K562 (cell line): ENCODE data around the gene RBM22. TPM values are rescaled to one million over a fixed set of nuclear protein-coding genes. Genes with fewer than 3 reads are reported as not detected.

ENCODE experiments used
- ATF7 ChIP-seq: fragments of 450-650 bp; IDR thresholded peaks from 2 replicates; pipeline ENCODE4 v1.7.1; 2014; ENCODE audit warnings: mild to moderate bottlenecking, moderate library complexity
- BCLAF1 ChIP-seq, 2 experiments: fragments of 450-650 bp in 1 of 2; IDR thresholded peaks; 2 replicates each; pipeline ENCODE4 v1.6.1; 2011 to 2017; ENCODE audit warnings: low read depth in 2 of 2, antibody characterized with exemption in 1 of 2, borderline replicate concordance in 1 of 2, low read length in 1 of 2, mild to moderate bottlenecking in 1 of 2, mixed read lengths in 1 of 2; ENCODE audit not compliant: control insufficient read depth in 1 of 2
- E2F1 ChIP-seq: sonication (generic); formaldehyde crosslinking; IDR thresholded peaks from 2 replicates; pipeline ENCODE4 v1.8.1; 2023; ENCODE audit warnings: mild to moderate bottlenecking, missing genetic modification reagents, moderate library complexity
- GTF2B ChIP-seq: IDR thresholded peaks from 2 replicates; pipeline ENCODE4 v1.6.1; 2011; ENCODE audit not compliant: insufficient read length; ENCODE audit errors: extremely low read depth
- GTF2F1 ChIP-seq: IDR thresholded peaks from 2 replicates; pipeline ENCODE4 v1.6.1; 2011; ENCODE audit warnings: low read depth, low read length, improper control_type of control experiment
- HNRNPK ChIP-seq: fragments of 200-400 bp; formaldehyde crosslinking; IDR thresholded peaks from one replicate; pipeline ENCODE4 v1.6.1; 2018; ENCODE audit warnings: mild to moderate bottlenecking, low read depth, low read length; ENCODE audit not compliant: poor library complexity, severe bottlenecking
- HSF4 ChIP-seq: fragments of 250-450 bp; sonication (Bioruptor Pico); IDR thresholded peaks from 2 replicates; pipeline ENCODE4 v2.1.2; 2022; ENCODE audit warnings: mild to moderate bottlenecking, moderate library complexity, borderline replicate concordance
- KAT7 ChIP-seq: sonication (generic); formaldehyde crosslinking; IDR thresholded peaks from 2 replicates; pipeline ENCODE4 v1.8.0; 2022; ENCODE audit warnings: missing genetic modification reagents, mild to moderate bottlenecking, borderline replicate concordance
- KDM4B ChIP-seq, 2 experiments: fragments of 450-650 bp in 1 of 2; sonication (generic) in 1 of 2; IDR thresholded peaks; 2 replicates each; pipeline ENCODE4 v1.6.1; 2016 to 2017; ENCODE audit warnings: borderline replicate concordance in 2 of 2, antibody characterized with exemption in 1 of 2, low read depth in 1 of 2, mild to moderate bottlenecking in 1 of 2
- MCM5 ChIP-seq: fragments of 450-650 bp; IDR thresholded peaks from 2 replicates; pipeline ENCODE4 v1.6.1; 2016; ENCODE audit warnings: low read depth
- NFATC3 ChIP-seq: fragments of 450-650 bp; IDR thresholded peaks from 2 replicates; pipeline ENCODE4 v1.6.1; 2017; ENCODE audit warnings: mild to moderate bottlenecking
- NUFIP1 ChIP-seq: fragments of 450-650 bp; IDR thresholded peaks from 2 replicates; pipeline ENCODE4 v1.6.1; 2018; ENCODE audit not compliant: partially characterized antibody
- PTBP1 ChIP-seq: fragments of 200-400 bp; formaldehyde crosslinking; IDR thresholded peaks from 2 replicates; pipeline ENCODE4 v1.6.1; 2017; ENCODE audit warnings: low read depth, low read length
- PTRF ChIP-seq: fragments of 450-650 bp; IDR thresholded peaks from 2 replicates; pipeline ENCODE4 v1.6.1; 2016; ENCODE audit warnings: mild to moderate bottlenecking, missing genetic modification characterization, missing compliant biosample characterization
- RBFOX2 ChIP-seq: fragments of 200-400 bp; formaldehyde crosslinking; IDR thresholded peaks from 2 replicates; pipeline ENCODE4 v1.6.1; 2017; ENCODE audit warnings: low read depth, mild to moderate bottlenecking, low read length, moderate library complexity
- RFX7 ChIP-seq: fragments of 250-450 bp; sonication (Bioruptor Pico); IDR thresholded peaks from 2 replicates; pipeline ENCODE4 v1.5.1; 2021; ENCODE audit warnings: mild to moderate bottlenecking
- SIN3A ChIP-seq, 2 experiments: fragments of 150-350 bp in 1 of 2; IDR thresholded peaks; 2 replicates each; pipeline ENCODE4 v1.6.1; 2011 to 2016; ENCODE audit warnings: borderline replicate concordance in 2 of 2, low read depth in 2 of 2, low read length in 2 of 2, mild to moderate bottlenecking in 2 of 2, moderate library complexity in 2 of 2; ENCODE audit not compliant: control insufficient read depth in 1 of 2
- STAT5A ChIP-seq: IDR thresholded peaks from 2 replicates; pipeline ENCODE4 v1.6.1; 2012; ENCODE audit warnings: low read length, inconsistent platforms, borderline replicate concordance
- U2AF1 ChIP-seq: fragments of 200-400 bp; formaldehyde crosslinking; optimal IDR thresholded peaks from 2 replicates; pipeline ENCODE3; 2017; ENCODE audit warnings: mild to moderate bottlenecking, low read depth, low read length, moderate library complexity
- ZNF449 ChIP-seq: fragments of 250-450 bp; sonication (Bioruptor Pico); IDR thresholded peaks from 2 replicates; pipeline ENCODE4 v1.8.0; 2022; ENCODE audit warnings: moderate library complexity, mild to moderate bottlenecking, inconsistent platforms
- ZSCAN29 ChIP-seq: fragments of 450-650 bp; IDR thresholded peaks from 2 replicates; pipeline ENCODE4 v1.6.1; 2017
- polyA plus RNA-seq, 8 experiments: library from polyadenylated mRNA; depleted of rRNA in 4 of 8; stranded (reverse) in 5 of 8; unstranded in 3 of 8; fragments of >200 nt; fragmentation: Nextera tagmentation in 2 of 8; fragmentation: Illumina TruSeq in 1 of 8; extraction: Ambion mirVana in 2 of 8; extraction: Trizol in 1 of 8; gene quantifications; 2 replicates each; pipeline versions ENCODE4 v1.2.1 to v1.2.3, GENCODE V29; 2011 to 2014; ENCODE audit warnings: inconsistent platforms in 1 of 8, missing spikeins in 1 of 8
- total RNA-seq, 7 experiments: library from RNA; depleted of rRNA in 6 of 7; stranded (reverse); fragments of >200 nt in 6 of 7; fragmentation: Illumina TruSeq in 2 of 7; extraction: Trizol in 2 of 7; gene quantifications; 2 replicates each; pipeline versions ENCODE4 v1.2.1 to v1.2.3, GENCODE V29; 2011 to 2021; ENCODE audit warnings: low replicate concordance in 1 of 7

RBM22 gene
- total and polyA plus RNA-seq, 9 of the 15 experiments (the other 6 are each of a cell fraction or from before 2014, with no cell fraction given): 31.3 to 82.2 (median 44.8) TPM

- TF ChIP-seq BCLAF1 (IDR thresholded peaks at IDR 0.05; ENCODE audit: borderline replicate concordance in 1 of 2, control insufficient read depth in 1 of 2, low read depth in 2 of 2, low read length in 1 of 2): no peak
- TF ChIP-seq KDM4B (IDR thresholded peaks at IDR 0.05; ENCODE audit: borderline replicate concordance in 2 of 2, low read depth in 1 of 2): peak in 1 of 2 experiments; percentile 50; a peak in 1 of 4 replicates
- TF ChIP-seq ZSCAN29: no peak
- no peak for TF ChIP-seq GTF2F1
- TF ChIP-seq MCM5: no peak
- TF ChIP-seq RBFOX2: peak; percentile 94
- TF ChIP-seq HSF4: no peak
- no peak for TF ChIP-seq NFATC3
- TF ChIP-seq E2F1 (CRISPR knock-in tag): 0 out of 2 replicates have a peak, but pooled peaks have one; percentile 39
- no peak for TF ChIP-seq PTRF (tag)
- TF ChIP-seq NUFIP1: no peak
- TF ChIP-seq U2AF1: no peak
- TF ChIP-seq KAT7 (CRISPR knock-in tag): peak; percentile 53; the same call in 1 of the 2 replicates
- no peak for TF ChIP-seq HNRNPK
- TF ChIP-seq PTBP1: 0 out of 2 replicates have a peak, but pooled peaks have one; percentile 75
- no peak for TF ChIP-seq GTF2B
- no peak for TF ChIP-seq ZNF449 (CRISPR knock-in tag)
- TF ChIP-seq STAT5A: no peak
- peak in 1 of 2 experiments; percentile 83; a peak in 1 of 4 replicates for TF ChIP-seq SIN3A (IDR thresholded peaks at IDR 0.05; ENCODE audit: borderline replicate concordance in 2 of 2, control insufficient read depth in 1 of 2, low read depth in 2 of 2, low read length in 2 of 2)
- no peak for TF ChIP-seq RFX7 (CRISPR knock-in tag)
- peak; percentile 89; the same call in 1 of the 2 replicates for TF ChIP-seq ATF7
These were observed at the start of gene RBM22 (continued) for GRCh38 chr5:150700594-150701377.
